Retinal pigment epithelial cell (primary cell): Measurements from ENCODE around the gene BCAS4.

Source experiments
- DNase-seq: peaks from one replicate; pipeline ENCODE4 v3.0.0-alpha.2; 2010; ENCODE audit warnings: low read depth
- H3K4me3 ChIP-seq: 2 replicates; pipeline ENCODE4 v1.5.1; 2011; ENCODE audit warnings: mild to moderate bottlenecking, low read length, control low read depth, moderate library complexity
- CTCF ChIP-seq: conservative IDR thresholded peaks from 2 replicates; pipeline ENCODE4 v1.5.1; 2011; ENCODE audit warnings: low read depth, low read length, control low read depth, inconsistent platforms

The BCAS4 gene

GRCh38 chr20:50804437-50805348 lies 9.8 kb downstream of the BCAS4 start:
- no peak for TF ChIP-seq CTCF
- H3K4me3 ChIP-seq = no peak overlapping the region
- DNase-seq = no peak

DNA sequence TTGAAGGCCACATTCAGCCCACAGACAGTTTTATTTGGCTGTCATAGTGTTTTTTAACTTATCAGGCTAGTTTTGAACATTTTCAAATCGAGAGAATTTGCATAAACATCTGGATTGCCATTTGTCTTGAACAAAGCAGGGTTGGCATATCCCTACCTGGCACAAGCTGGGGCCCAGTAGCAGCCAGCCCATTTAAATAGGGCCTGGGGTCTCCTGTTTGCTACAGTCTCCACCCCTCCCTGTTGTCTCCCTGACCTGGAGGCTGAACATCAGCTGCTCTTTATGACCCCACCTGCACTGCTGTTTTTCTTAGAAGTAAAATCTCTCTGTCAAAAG lies 10.5 kb downstream of the BCAS4 start:
- no peak for TF ChIP-seq CTCF
- H3K4me3 ChIP-seq = no peak overlapping the region
- DNase-seq = no peak

GRCh38 chr20:50806126-50806768 lies 11.4 kb downstream of the BCAS4 start:
- DNase-seq = no peak
- no peak for TF ChIP-seq CTCF
- H3K4me3 ChIP-seq = no peak overlapping the region

GRCh38 chr20:50810063-50810462 lies 15.2 kb downstream of the BCAS4 start:
- TF ChIP-seq CTCF = no peak
- no peak for DNase-seq
- H3K4me3 ChIP-seq = no peak overlapping the region

DNA sequence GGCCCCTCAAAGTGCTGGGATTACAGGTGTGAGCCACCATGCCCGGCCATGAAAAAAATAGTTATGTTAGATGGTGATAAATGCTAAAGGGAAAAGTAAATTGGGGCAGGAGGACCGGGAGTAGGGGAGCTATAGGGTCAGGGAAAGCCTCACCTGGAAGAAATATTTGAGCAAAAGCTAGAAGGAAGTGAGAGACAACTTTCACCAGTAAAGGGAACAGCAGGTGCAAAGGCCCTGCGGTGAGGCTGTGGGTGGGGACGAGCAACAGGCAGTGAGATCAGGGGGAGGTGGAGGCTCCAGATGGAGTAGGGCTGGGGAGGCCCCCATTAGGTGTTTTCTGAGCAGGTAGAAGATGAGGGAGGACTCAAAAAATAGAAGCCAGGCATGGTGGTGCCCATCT lies 16.0 kb downstream of the BCAS4 start:
- no peak for TF ChIP-seq CTCF
- no peak for DNase-seq
- no peak overlapping the region for H3K4me3 ChIP-seq

DNA sequence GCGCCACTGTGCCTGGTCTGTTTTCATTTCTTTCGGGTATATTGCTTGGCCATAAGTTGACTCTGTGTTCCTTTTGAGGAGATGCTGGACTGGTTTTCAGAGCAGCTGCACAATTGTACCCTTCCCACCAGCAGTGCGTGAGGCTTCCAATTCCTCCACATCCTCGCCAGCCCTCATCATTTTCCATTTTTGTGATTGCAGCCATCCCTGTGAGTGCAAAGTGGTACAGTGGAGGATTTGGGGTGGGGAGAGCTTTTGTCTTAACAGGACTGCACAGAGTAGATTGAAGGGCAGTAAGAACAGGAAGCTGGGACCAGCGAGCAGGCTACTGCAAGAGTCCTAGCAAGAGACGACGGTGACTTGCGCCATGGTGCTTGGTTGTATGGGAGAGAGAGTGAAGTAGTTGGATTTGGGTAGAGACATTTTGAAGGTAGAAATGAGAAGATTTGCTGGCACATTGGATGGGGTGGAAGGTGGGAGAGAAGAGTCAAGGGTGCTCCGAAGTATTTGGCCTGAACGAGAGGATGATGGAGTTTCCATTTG lies 18.3 kb downstream of the BCAS4 start:
- H3K4me3 ChIP-seq = no peak overlapping the region
- no peak for DNase-seq
- TF ChIP-seq CTCF = no peak
